K562 (cell line): Measurements from ENCODE around the gene AFF3. TPM values are rescaled to one million over a fixed set of nuclear protein-coding genes. Genes with fewer than 3 reads are reported as not detected.
"Not testable (repeated sequence)": the region's sequence is repeated elsewhere in the genome, so short reads cannot be mapped to it uniquely, and the experiment has no call there.

ENCODE experiments used
- ATAC-seq: fragments of 200-7000 bp; cut with Tn5 transposase; 3 replicates; pipeline ENCODE4 v1.9.1; 2020; ENCODE audit warnings: moderate library complexity
- BruUV-seq: library from RNA; stranded (reverse); fragments of 400-500 nt; replicated peaks from 2 replicates; lab custom pipeline; 2021; lab: Mats Ljungman, UMichigan
- CTCF ChIA-PET: fragments of 300-600 bp; formaldehyde crosslinking; extraction: SDS; loops from one replicate; lab custom pipeline; 2021; ENCODE audit warnings: low intra/inter-chr PET ratio; lab: Yijun Ruan, JAX
- POLR2A ChIA-PET: fragments of 300-600, 350-650 bp; sonication (Branson Sonifier 250); formaldehyde crosslinking; extraction: SDS; loops from one replicate; lab custom pipeline; 2021; ENCODE audit warnings: antibody characterized with exemption, inconsistent platforms; lab: Yijun Ruan, JAX
- DNase-seq, 4 experiments: peaks; one replicate each; pipeline versions ENCODE4 v3.0.0 to v3.0.0-alpha.2; 2011 to 2018; ENCODE audit warnings: low spot score in 3 of 4, mixed read lengths in 3 of 4; ENCODE audit errors: extremely low read depth in 1 of 4
- FAIRE-seq: peaks from 2 replicates; lab custom pipeline; 2011; peaks lifted over from hg19 to GRCh38; lab: Jason Lieb, UNC
- H2AFZ ChIP-seq: 2 replicates; pipeline ENCODE4 v1.6.0; 2011; ENCODE audit warnings: low read depth, low read length, control low read depth, inconsistent platforms
- H3K27ac ChIP-seq: fragments of 200-600 bp; 3 replicates; pipeline ENCODE4 v1.8.0; 2011; ENCODE audit warnings: low read depth, mild to moderate bottlenecking, control low read depth, inconsistent platforms, low read length, moderate library complexity, mixed read lengths; ENCODE audit errors: extremely low read depth
- H3K27me3 ChIP-seq, 2 experiments: fragments of 300-600 bp in 1 of 2; 2 replicates in 1 of 2; 3 replicates in 1 of 2; pipeline versions ENCODE4 v1.6.0 to v1.8.0; 2011; ENCODE audit warnings: inconsistent platforms in 2 of 2, low read length in 2 of 2, mild to moderate bottlenecking in 1 of 2, mixed read lengths in 1 of 2, moderate library complexity in 1 of 2; ENCODE audit not compliant: control insufficient read depth in 2 of 2, insufficient read depth in 2 of 2
- H3K36me3 ChIP-seq: fragments of 300-600 bp; 3 replicates; pipeline ENCODE4 v1.8.0; 2011; ENCODE audit warnings: mild to moderate bottlenecking, low read length, inconsistent platforms; ENCODE audit not compliant: control insufficient read depth, insufficient read depth
- H3K4me1 ChIP-seq, 2 experiments: fragments of 200-600 bp in 1 of 2; replicated peaks in 1 of 2; 2 replicates in 1 of 2; 3 replicates in 1 of 2; pipeline versions ENCODE4 v1.5.1 to v1.8.0; 2011; ENCODE audit warnings: inconsistent platforms in 2 of 2, low read length in 2 of 2, mild to moderate bottlenecking in 1 of 2, mixed read lengths in 1 of 2, moderate library complexity in 1 of 2; ENCODE audit not compliant: control insufficient read depth in 2 of 2, insufficient read depth in 2 of 2
- H3K4me2 ChIP-seq: 2 replicates; pipeline ENCODE4 v1.6.1; 2011; ENCODE audit warnings: low read length, control low read depth, inconsistent platforms, mixed read lengths; ENCODE audit not compliant: insufficient read depth
- H3K4me3 ChIP-seq: fragments of 200-600 bp; sonication (generic), shearing (Covaris generic); 2 replicates; pipeline ENCODE4 v1.5.1; 2016; ENCODE audit warnings: control low read depth, inconsistent platforms
- H3K79me2 ChIP-seq: fragments of 200-600 bp; 3 replicates; pipeline ENCODE4 v1.8.0; 2011; ENCODE audit warnings: low read length, inconsistent platforms; ENCODE audit not compliant: control insufficient read depth, insufficient read depth
- H3K9ac ChIP-seq, 2 experiments: 2 replicates each; pipeline versions ENCODE4 v1.6.0 to v1.6.1; 2011; ENCODE audit warnings: low read depth in 2 of 2, low read length in 2 of 2, control low read depth in 1 of 2, inconsistent platforms in 1 of 2, mild to moderate bottlenecking in 1 of 2, mixed read lengths in 1 of 2; ENCODE audit not compliant: insufficient read depth in 1 of 2
- H3K9me1 ChIP-seq: one replicate; pipeline ENCODE4 v1.6.0; 2011; ENCODE audit warnings: inconsistent platforms, mild to moderate bottlenecking, low read length, moderate library complexity; ENCODE audit not compliant: control insufficient read depth, insufficient read depth
- H3K9me3 ChIP-seq: replicated peaks from 2 replicates; pipeline ENCODE4 v1.5.1; 2011; ENCODE audit warnings: low read depth, low read length, inconsistent platforms; ENCODE audit not compliant: control insufficient read depth, insufficient read depth
- H4K20me1 ChIP-seq: replicated peaks from 2 replicates; pipeline ENCODE4 v1.6.1; 2011; ENCODE audit warnings: low read length, inconsistent platforms, mixed read lengths; ENCODE audit not compliant: control insufficient read depth, insufficient read depth
- ARID2 ChIP-seq: fragments of 450-650 bp; IDR thresholded peaks from 2 replicates; pipeline ENCODE4 v1.6.1; 2017; ENCODE audit warnings: antibody characterized with exemption, mild to moderate bottlenecking
- BCOR ChIP-seq: fragments of 450-650 bp; IDR thresholded peaks from 2 replicates; pipeline ENCODE4 v1.6.1; 2016
- CBX1 ChIP-seq: sonication (generic); IDR thresholded peaks from 2 replicates; pipeline ENCODE4 v1.6.1; 2016; ENCODE audit warnings: antibody characterized with exemption, low read depth, mild to moderate bottlenecking
- EP400 ChIP-seq: fragments of 450-650 bp; IDR thresholded peaks from 2 replicates; pipeline ENCODE4 v1.6.1; 2017; ENCODE audit warnings: antibody characterized with exemption, mild to moderate bottlenecking, moderate library complexity
- HDAC1 ChIP-seq, 2 experiments: fragments of 450-650 bp; IDR thresholded peaks; 2 replicates each; pipeline ENCODE4 v1.6.1; 2016 to 2017; ENCODE audit warnings: inconsistent platforms in 1 of 2, mild to moderate bottlenecking in 1 of 2, moderate library complexity in 1 of 2
- NFIC ChIP-seq: fragments of 450-650 bp; IDR thresholded peaks from 2 replicates; pipeline ENCODE4 v1.6.1; 2017; ENCODE audit warnings: mild to moderate bottlenecking, inconsistent platforms
- NFIX ChIP-seq: fragments of 250-450 bp; sonication (Bioruptor Pico); IDR thresholded peaks from 2 replicates; pipeline ENCODE4 v1.4.0; 2020; ENCODE audit warnings: low read depth, mild to moderate bottlenecking, moderate library complexity
- NFRKB ChIP-seq: fragments of 450-650 bp; IDR thresholded peaks from 2 replicates; pipeline ENCODE4 v1.6.1; 2016; ENCODE audit warnings: low read depth
- SMAD1 ChIP-seq: fragments of 150-350 bp; IDR thresholded peaks from 2 replicates; pipeline ENCODE4 v1.6.1; 2014; ENCODE audit warnings: low read length, low read depth; ENCODE audit not compliant: partially characterized antibody
- ZNF184 ChIP-seq: sonication (generic); formaldehyde crosslinking; IDR thresholded peaks from 2 replicates; pipeline ENCODE4 v1.5.0; 2020; ENCODE audit warnings: missing genetic modification reagents
- ZZZ3 ChIP-seq: fragments of 450-650 bp; IDR thresholded peaks from 2 replicates; pipeline ENCODE4 v1.6.1; 2016; ENCODE audit warnings: antibody characterized with exemption, mild to moderate bottlenecking, moderate library complexity
- WGBS: fragments of 100-300 bp; shearing (Covaris generic); methylation state at CpG from one replicate; pipeline ENCODE4 v1.1.6; 2016; ENCODE audit warnings: low coverage, mixed read lengths; ENCODE audit not compliant: insufficient coverage; ENCODE audit errors: missing lambda C conversion rate; 5-methylcytosine and 5-hydroxymethylcytosine counted together
- in situ Hi-C: fragments of 300-500 bp; cut with MboI; formaldehyde crosslinking; loops from 4 replicates; pipeline ENCODE4 v1.15.0; 2018; ENCODE audit warnings: inconsistent platforms, mixed read lengths
- intact Hi-C: fragments of 100-400 bp; cut with micrococcal nuclease; formaldehyde crosslinking; loops from 2 replicates; pipeline ENCODE4 v1.14.2; 2022
- polyA plus RNA-seq, 8 experiments: library from polyadenylated mRNA; depleted of rRNA in 4 of 8; stranded (reverse) in 5 of 8; unstranded in 3 of 8; fragments of >200 nt; fragmentation: Nextera tagmentation in 2 of 8; fragmentation: Illumina TruSeq in 1 of 8; extraction: Ambion mirVana in 2 of 8; extraction: Trizol in 1 of 8; gene quantifications; 2 replicates each; pipeline versions ENCODE4 v1.2.1 to v1.2.3, GENCODE V29; 2011 to 2014; ENCODE audit warnings: inconsistent platforms in 1 of 8, missing spikeins in 1 of 8
- total RNA-seq, 7 experiments: library from RNA; depleted of rRNA in 6 of 7; stranded (reverse); fragments of >200 nt in 6 of 7; fragmentation: Illumina TruSeq in 2 of 7; extraction: Trizol in 2 of 7; gene quantifications; 2 replicates each; pipeline versions ENCODE4 v1.2.1 to v1.2.3, GENCODE V29; 2011 to 2021; ENCODE audit warnings: low replicate concordance in 1 of 7
- TF ChIP-seq, protein P1 (sequence below): fragments of 250-450 bp; sonication (Bioruptor Pico); IDR thresholded peaks from 2 replicates; pipeline ENCODE4 v1.8.0; 2022; ENCODE audit warnings: moderate library complexity, mild to moderate bottlenecking, inconsistent platforms

AFF3 gene
- total and polyA plus RNA-seq, 9 of the 15 experiments (the other 6 are each of a cell fraction or from before 2014, with no cell fraction given) = 0.02 to 0.11 TPM; not detected in 7

DNA sequence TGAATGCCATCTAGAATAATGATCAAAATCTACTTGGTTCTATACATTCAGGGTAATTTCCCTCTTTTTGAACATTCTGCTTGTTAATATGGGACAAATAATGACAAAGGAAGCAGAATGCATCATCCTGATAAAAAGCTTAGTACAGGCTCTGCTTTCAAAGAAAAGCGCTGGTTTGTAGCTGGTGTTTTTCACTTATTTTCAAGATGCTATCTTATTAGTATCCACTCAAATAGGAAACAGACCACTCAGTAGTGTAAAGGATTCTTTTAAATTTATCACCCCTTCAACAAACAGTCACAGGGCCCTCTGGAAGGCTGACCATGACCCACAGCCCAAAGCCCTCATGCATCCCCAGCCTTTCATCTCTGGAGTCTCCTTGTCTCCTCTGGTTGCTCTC lies 18.0 kb upstream of the AFF3 start (continued):
- TF ChIP-seq ARID2 (no peak), ZNF184 (CRISPR knock-in tag) (no peak), CBX1 (no peak), EP400 (no peak)

DNA sequence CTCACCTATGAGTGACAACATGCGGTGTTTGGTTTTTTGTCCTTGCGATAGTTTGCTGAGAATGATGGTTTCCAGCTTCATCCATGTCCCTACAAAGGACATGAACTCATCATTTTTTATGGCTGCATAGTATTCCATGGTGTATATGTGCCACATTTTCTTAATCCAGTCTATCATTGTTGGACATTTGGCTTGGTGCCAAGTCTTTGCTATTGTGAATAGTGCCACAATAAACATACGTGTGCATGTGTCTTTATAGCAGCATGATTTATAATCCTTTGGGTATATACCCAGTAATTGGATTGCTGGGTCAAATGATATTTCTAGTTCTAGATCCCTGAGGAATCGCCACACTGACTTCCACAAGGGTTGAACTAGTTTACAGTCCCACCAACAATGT lies 9.4 kb upstream of the AFF3 start:
- POLR2A ChIA-PET, FAIRE-seq: not testable (repeated sequence)
- WGBS = 0% methylated on average over 3 of the region's 4 CpGs

DNA sequence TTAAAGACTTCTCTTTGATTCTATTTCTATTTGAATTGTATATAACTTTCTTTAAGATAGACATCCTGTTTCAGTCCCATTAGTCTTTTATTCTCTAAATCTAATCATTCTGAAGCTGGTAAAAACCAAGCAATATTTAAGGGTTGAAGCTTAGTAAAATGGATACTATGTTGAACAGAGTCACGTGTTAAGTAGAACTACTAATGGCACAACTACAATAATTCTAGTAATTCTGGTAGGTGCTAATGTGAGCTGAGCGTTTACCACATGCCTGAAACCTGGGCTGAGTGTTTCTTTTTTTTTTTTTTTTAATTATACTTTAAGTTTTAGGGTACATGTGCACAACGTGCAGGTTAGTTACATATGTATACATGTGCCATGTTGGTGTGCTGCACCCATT lies 8.9 kb upstream of the AFF3 start:
- no peaks in the 10 kb centered on the region for H3K4me1 ChIP-seq
- no peak overlapping the region for H3K9ac ChIP-seq
- intact Hi-C loops (no loop called here), in situ Hi-C loops (no loop called here)
- no peaks in the 10 kb centered on the region for H3K79me2 ChIP-seq
- TF ChIP-seq SMAD1 (no peak), HDAC1 (IDR thresholded peaks at IDR 0.05) (no peak), ZZZ3 (no peak), BCOR (no peak), NFRKB (no peak)
- TF ChIP-seq, protein P1, sequence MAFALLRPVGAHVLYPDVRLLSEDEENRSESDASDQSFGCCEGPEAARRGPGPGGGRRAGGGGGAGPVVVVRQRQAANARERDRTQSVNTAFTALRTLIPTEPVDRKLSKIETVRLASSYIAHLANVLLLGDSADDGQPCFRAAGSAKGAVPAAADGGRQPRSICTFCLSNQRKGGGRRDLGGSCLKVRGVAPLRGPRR (CRISPR knock-in tag) = no peak
- no peak for FAIRE-seq
- no TSS peak for BruUV-seq
- no peaks in the 10 kb centered on the region for H4K20me1 ChIP-seq
- no peaks in the 10 kb centered on the region for H3K9me3 ChIP-seq
- CTCF ChIA-PET = no interaction called here
- no peak overlapping the region for H3K4me2 ChIP-seq
- DNase-seq = no peak
- H3K9me1 ChIP-seq = no peaks in the 10 kb centered on the region
- no peak overlapping the region for H2AFZ ChIP-seq
- H3K4me3 ChIP-seq = no peak overlapping the region
- POLR2A ChIA-PET = no interaction called here
- H3K36me3 ChIP-seq = no peaks in the 10 kb centered on the region
- H3K27ac ChIP-seq = no peak overlapping the region
- peaks cover 0 to 5% of the 10 kb centered on the region in 2 experiments; a peak in 2 of 5 replicates for H3K27me3 ChIP-seq
- no peak for ATAC-seq
- 0% methylated on average over 2 of the region's 3 CpGs for WGBS

More for the DNA sequence above, 9.4 kb upstream of the AFF3 start:
- H3K4me3 ChIP-seq, H3K27me3 ChIP-seq, H3K36me3 ChIP-seq, H3K9me1 ChIP-seq, H3K27ac ChIP-seq, H2AFZ ChIP-seq, H3K4me1 ChIP-seq, ATAC-seq, BruUV-seq, H4K20me1 ChIP-seq, DNase-seq, CTCF ChIA-PET, in situ Hi-C loops, H3K79me2 ChIP-seq, H3K4me2 ChIP-seq, H3K9ac ChIP-seq, H3K9me3 ChIP-seq, intact Hi-C loops: not testable (repeated sequence)
- peak; percentile 90 for TF ChIP-seq NFIX (CRISPR knock-in tag)
- peak; percentile 95 for TF ChIP-seq NFIC
